GM12801 (cell line): ENCODE measurements around the gene MAGOH.

Experiments
- CTCF ChIP-seq: IDR thresholded peaks from one replicate; pipeline ENCODE4 v1.5.1; 2011; ENCODE audit warnings: control low read depth; ENCODE audit not compliant: insufficient read length; ENCODE audit errors: extremely low read depth

MAGOH gene

DNA sequence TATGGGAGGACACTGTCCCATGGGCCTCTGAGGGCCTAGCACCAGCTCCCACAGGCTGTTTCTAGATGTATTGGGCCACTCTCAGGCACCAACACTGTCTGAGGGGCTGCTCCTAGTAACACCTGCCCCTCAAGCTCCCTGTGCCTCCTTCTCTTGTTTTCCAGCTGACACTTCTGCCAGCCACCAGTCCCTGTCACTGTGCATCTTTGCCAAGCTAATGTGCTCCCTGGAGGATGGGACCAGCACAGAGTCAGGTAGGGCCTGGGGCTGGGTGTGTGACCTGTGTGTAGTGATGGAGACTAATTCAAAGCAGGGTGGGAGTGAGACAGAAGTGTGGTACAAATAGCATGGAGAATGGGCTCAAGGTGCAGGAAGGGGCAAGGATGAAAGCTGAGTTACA lies 29.4 kb upstream of the MAGOH start:
- TF ChIP-seq CTCF = no peak

DNA sequence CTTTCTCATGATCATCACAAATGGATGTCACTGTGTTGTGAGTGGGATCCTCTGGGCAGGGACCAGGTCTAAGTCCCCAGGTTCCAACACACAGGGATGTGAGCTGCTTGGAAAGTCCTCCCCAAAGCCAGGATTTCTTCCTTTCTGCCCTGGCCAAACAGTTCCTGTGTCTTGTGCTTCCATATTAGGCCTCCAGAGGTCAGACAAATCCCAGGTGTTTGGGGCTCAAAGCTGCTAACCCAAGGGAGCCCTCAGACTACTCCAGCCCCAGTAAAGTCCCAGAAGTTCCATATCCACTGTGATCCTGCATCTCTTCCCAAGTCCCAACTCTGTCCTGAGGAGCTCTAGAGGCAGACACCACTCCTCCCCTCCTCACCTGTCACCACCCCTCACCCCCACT lies 27.7 kb upstream of the MAGOH start:
- no peak for TF ChIP-seq CTCF

DNA sequence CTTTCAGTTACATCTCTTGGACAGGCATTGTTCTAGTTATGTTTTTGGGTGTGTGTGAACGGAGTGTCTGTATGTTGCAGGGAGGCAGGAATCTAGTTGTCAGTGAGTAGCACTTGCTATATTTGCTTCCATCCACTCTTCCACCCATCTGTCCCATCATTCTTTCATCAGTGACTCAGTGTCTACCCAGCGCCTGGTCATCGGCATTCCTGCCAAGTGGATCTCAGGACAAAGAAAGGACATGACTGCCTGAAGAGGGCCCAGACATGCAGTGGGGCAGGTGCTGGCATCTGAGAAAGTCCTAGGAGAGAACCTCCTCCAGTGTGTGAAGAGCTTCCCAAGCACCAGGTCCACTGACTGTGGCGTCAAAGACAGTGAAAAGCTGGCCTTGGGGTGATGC lies 27.3 kb upstream of the MAGOH start:
- no peak for TF ChIP-seq CTCF

DNA sequence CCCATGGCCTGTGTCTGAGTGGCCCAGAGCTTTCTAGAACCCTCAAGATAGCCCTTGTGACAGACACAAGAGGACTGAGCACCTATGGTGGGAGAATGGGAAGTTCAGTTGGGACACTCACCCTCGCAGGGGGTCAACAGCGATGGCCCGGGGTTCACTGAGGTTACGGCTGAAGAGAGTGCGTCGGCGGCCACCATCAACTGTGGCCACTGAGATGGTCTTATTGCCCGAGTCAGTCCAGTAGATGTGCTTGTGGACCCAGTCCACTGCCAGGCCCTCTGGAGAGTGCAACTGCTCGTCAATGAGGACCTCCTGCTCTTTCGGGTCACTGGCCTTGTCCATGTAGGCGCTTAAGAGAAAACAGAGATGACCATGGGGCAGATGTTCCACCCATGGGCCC lies 25.7 kb upstream of the MAGOH start:
- TF ChIP-seq CTCF = no peak

DNA sequence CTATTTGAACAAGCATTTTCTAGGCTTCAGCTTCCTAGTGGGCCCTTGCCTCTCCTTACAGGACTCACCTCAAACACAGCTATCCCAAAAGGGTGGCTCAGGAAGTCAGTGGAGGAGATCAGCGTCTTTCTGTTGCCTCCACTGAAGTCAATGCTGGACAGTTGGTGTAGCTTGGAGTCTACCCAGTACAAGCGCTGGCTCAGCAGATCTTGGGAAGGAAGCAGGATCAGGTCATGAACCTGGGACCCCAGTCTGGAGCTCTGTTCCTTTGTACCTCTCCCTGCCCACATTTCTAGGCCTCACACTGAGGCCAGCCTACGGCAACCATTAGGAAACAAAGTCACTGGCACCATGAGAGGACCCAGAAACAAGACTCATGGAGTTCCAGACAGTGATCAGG lies 23.7 kb upstream of the MAGOH start:
- TF ChIP-seq CTCF = no peak

- TF ChIP-seq CTCF = no peak
These were observed 22.4 kb upstream of the MAGOH start for GRCh38 chr1:53260631-53261247.

DNA sequence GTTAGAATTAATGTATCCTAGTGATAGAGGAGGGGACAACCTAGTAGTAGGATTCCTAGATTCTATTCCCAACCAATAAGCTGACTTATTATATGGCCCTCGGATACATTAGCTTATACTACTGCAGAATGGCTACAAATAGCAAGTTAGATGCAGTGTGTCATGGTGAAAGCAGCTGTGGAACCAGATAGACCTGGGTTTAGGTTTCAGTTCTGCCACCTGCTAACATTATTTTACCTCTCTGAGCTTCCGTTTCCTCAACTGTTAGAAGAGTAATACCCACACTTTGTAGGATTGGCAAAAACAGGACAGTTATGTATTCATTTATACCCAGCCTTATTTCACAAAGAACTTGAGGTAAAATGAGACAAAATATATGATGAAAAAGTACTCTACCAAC lies 21.6 kb upstream of the MAGOH start:
- no peak for TF ChIP-seq CTCF
